GM18951 (cell line): ENCODE results near the gene REC8.
"Not testable (repeated sequence)": the region's sequence is repeated elsewhere in the genome, so short reads cannot be mapped to it uniquely, and the experiment has no call there.

Source experiments
- POLR2A ChIP-seq: IDR thresholded peaks from 4 replicates; pipeline ENCODE4 v1.6.1; 2011; ENCODE audit warnings: mild to moderate bottlenecking; ENCODE audit not compliant: insufficient read length, insufficient read depth; ENCODE audit errors: extremely low read depth
- in situ Hi-C: fragments of 300-500 bp; cut with MboI; formaldehyde crosslinking; loops from one replicate; pipeline ENCODE4 v1.12.0; 2022; ENCODE audit warnings: low sequenced_read_pairs, mixed read lengths, inconsistent platforms; ENCODE audit not compliant: unreplicated experiment

REC8 gene

DNA sequence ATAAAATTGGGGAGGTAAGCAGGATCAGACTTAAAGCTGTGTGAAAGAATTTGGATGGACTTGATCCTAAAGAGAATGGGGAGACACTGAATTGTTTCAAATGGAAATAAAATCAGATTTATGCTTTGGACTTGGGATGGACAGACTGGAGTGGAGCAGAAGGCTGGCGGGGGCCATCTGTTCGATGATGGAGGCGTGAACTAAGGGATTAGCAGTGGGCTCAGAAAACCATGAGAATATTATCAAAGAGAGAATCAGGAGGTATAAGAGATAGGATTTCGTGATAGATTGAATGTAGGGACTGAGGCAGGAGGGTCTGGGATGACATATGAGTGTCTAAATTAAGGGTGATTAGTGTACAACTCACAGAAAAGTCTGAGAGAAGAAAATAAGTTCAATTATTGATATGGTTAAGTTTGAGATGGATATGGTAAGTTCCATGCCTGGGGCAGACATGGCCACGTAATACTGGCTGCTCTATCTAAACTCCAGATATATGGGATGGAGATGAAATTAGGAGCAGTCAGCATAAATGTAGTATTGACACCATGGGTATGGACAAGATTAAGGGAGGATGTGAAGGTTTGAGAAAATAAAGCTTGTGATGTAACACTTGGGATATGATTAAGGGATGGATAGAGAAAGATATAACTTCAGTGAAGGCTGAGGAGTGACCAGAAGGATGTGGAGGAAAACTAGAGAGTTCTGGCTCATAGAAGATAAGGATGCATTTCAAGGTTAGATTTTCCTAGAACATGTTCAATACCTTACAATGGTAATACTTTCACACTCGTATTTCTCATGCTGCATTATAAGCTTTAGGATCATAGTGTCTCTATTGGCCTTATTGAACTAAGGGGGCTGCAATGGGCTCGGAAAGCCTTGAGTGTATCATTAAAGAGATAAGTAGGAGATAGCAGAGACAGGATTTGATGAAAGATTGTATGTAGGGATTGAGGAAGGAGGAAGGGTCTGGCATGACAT is 32.6 kb downstream of the REC8 start:
- no peak for TF ChIP-seq POLR2A
- in situ Hi-C loops = no loop called here

DNA sequence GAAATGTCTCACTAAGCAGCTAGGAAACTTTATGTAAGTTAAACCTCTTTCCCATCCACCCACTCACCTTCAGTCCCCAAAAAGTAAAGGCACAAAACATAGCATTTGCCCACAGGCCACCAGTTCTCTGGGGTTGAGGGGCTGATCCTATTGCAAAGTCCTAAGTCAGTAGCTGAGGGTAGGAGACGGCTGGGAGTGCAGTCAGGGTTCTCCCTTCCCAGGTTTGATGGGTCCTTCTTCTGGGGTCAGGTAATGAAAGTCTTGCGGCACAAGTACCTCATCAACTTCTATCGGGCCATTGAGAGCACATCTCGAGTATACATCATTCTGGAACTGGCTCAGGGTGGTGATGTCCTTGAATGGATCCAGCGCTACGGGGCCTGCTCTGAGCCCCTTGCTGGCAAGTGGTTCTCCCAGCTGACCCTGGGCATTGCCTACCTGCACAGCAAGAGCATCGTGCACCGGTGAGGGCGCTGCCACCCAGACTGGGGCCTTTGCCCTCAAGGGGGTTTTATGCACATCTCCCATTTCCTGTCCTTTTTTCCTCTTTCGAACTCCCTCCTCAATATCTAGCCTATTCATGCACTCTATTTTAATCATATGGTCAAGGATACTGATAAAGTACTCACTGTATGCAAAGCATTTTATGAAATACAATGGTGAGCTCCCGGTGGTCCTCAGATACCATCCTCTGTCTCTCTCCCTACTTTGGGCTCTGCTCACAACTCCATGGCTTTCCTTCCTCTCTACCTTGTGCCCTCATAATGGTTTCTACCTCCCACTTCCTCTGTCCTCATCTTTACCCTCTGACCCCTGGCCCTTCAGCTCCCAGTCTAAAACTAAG is 34.6 kb downstream of the REC8 start:
- TF ChIP-seq POLR2A = no peak
- in situ Hi-C loops = no loop called here

DNA sequence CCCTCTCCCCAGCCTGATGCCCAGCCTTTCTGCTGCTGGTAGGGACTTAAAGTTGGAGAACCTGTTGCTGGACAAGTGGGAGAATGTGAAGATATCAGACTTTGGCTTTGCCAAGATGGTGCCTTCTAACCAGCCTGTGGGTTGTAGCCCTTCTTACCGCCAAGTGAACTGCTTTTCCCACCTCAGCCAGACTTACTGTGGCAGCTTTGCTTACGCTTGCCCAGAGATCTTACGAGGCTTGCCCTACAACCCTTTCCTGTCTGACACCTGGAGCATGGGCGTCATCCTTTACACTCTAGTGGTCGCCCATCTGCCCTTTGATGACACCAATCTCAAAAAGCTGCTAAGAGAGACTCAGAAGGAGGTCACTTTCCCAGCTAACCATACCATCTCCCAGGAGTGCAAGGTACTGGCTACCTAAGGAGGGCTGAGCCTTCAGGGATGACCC is 35.2 kb downstream of the REC8 start:
- in situ Hi-C loops = no loop called here
- TF ChIP-seq POLR2A = no peak

DNA sequence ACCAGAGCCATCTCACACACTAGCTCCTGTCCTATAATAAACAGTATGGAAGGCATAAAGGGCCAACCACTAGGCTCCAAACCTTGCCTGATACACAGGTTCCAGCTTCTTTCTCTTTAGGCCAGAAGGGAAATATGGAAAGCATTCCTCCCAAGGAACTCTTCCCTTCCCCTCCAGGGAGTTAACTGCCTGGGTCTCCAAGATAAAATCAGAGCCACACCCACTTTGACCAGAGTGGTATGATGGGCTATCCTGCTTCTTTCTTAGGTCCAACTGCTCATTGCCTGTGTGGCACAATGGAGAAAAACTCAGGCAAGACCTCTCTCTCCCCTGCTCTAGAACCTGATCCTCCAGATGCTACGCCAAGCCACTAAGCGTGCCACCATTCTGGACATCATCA is 35.7 kb downstream of the REC8 start:
- in situ Hi-C loops = no loop called here
- no peak for TF ChIP-seq POLR2A

DNA sequence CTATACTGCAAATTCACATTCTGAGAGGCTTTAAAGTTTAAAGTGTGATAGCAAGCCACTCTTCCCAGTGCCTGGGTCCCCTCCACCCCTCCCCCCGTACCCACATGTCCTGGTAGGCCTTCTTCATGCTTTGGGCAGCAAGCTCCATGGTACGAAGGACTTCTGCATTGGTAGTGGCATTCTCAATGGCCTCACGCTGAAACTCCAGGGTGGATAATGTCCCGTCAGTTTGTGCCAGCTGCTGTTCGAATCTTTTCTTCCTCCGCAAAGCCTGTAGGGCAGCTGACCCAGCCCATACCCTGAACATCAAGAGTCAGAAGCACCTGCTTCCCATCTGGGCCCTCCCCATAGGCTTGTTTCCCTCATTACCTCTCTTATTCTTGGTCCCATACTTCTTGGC is 39.4 kb downstream of the REC8 start:
- TF ChIP-seq POLR2A = no peak
- in situ Hi-C loops = no loop called here

DNA sequence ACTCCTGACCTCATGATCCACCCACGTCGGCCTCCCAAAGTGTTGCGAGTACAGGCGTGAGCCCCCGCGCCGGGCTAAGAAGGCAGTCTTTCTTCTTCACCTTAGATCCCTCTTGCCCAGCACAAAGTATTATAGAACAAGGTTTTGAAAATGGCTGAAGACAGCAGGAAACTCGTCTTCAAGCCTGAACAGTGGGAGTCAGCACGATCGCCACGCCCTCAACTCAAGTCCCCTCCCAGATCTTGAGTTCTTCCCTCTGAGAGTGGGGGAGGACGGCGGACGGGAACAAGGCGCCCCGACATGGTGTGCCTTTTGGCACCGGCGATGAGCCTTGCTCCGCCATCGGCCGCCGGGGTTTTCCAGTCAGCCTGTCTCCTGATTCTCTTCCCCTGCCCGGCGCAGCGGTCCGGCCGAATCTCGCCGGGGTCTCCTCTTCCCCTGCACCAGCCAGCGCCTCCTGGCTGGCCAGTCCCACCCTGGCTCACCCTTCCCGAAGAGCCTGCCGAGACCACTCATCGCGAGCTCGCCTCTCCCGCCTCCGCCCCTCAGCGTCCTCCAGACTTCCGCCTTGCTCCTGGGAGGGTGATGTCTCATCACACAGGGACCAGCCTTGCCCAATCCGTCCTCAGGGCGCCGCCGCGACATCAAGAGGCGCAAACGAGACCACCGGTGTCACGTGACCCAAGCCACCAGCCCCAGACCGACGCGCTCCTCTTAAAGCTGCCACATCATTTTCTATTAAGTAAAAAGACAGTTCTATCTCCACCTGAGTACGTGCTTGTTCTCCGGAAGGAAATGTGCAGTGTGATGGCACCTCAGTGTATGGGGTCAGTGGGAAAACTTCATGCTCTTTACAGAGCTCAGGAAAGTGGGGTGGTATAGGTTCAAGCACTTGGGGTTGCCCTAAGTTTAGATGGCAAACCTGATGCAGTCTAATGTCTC is 41.3 kb downstream of the REC8 start, which contains the start of gene CHMP4A:
Gene CHMP4A, minus strand, starts transcription at position 565 of the 942 bp plus-strand sequence. Its CDS starts 49 bp downstream, at position 516.
- in situ Hi-C loops = no loop called here
- TF ChIP-seq POLR2A = peak; percentile 92

DNA sequence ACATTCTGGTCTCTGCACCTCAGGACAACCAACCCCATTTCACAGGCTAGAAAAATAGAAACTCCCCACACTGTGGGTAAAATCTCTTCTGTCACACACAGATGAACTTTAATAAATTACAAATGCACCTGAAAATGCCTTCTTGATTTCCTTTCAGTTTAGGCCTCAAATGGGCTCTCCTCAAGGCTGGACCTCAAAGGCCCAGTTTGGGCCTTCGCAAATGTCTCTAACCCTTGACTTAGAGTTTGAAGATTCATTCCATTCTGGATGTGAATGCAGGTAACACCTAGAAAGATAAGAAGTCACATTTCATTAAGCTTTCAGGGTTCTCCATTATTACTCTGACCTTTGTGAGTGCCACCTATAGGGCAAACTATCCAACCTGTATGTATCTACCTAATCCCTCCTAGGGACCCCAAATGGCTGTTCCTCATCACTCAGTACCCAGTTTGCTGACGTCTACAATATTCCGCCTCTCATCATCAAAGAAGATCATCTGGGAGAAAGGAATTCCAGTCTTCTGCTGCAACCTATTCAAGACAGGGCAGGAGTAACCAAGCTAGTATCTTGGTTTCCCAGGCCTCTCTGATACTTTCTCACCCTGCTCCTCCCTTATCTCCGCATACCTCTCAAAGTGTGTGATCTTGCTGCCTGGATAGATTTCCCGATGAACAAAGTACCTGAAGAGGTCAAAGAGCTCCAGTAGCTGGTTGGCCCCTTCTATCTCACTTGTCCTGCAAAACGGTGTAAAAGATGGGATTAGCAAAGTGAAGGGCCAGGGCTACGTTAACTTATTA is 42.2 kb downstream of the REC8 start:
- in situ Hi-C loops = no loop called here
- no peak for TF ChIP-seq POLR2A

DNA sequence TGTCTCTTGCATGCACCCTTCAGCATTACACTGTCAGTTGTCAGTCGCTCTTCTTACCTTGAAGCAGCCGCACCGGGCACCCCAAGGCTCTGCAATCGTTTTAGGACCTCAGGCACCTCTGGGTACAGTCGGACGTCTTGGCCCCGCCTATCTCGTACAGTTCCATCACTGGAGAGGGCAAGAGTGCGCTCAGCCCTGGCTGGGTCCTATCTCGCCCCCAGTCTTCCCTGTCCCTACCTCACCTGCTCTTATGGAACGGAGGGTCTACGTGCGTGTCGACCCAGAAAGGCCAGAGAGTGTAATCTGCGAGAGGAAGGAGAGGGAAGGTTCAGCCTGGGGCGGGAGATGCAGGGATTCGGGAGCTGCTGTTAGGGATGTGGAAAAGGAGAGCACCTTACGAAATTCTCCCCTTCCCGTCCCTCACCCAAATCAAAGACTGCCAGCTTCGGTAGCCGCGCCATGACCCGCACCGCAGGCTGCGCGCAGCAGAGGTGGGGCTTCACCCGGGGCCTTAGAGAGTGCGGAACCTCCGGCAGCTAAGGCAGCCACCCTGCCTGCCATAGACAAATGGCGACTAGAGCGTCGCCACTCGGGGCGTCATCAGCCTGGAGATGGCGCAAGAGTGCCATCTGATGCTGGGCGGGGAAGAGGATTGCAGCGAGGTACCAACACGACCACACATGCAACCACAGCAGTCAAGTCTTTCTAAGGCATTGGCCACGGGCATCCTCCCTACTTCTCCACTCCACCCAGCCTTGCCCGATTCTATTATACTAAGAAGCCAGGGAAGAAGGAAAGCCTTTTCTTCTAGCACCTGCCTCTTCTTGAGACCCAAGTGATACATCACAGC is 43.8 kb downstream of the REC8 start, which contains the start of gene MDP1:
Gene MDP1, minus strand, starts transcription at position 572 of the 850 bp plus-strand sequence. Its CDS starts 111 bp downstream, at position 461.
- in situ Hi-C loops = no loop called here
- peak; percentile 85 for TF ChIP-seq POLR2A

DNA sequence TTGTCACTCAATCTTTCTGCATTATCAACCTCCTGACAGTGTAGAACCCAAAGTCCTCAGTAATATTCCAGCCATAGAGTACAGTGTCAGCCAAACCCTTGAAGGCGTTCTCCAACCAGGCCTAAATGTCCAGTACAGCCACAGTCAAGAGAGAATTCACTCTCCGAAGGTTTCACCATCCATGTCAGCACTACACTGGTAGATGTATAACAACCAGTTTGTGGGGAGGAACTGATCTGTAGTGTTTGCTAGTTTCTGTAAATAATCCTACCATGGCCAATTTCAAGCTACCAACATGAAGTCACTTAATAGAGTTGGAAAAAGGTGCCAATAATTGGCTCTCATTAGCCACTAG is 44.4 kb downstream of the REC8 start:
- in situ Hi-C loops = no loop called here
- no peak for TF ChIP-seq POLR2A

DNA sequence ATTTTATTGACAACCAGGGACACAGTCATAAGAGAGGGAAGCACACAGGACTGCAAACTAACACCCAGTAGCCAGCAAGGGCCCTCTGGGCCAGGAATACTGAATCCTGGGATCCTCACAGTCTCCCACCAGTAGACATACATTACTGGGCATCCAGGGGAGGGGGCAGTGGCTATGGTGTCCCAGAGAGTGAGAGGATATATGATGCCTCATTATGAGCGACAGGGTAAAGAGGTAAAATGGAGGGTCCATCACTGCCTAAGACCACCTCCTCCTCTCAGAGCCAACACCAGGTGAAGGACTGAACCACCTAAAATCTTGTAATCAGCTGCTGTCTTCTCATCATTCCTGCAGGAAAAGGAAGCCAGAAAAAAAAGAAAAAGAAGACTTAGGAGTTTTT is 45.0 kb downstream of the REC8 start:
- in situ Hi-C loops = not testable (repeated sequence)

DNA sequence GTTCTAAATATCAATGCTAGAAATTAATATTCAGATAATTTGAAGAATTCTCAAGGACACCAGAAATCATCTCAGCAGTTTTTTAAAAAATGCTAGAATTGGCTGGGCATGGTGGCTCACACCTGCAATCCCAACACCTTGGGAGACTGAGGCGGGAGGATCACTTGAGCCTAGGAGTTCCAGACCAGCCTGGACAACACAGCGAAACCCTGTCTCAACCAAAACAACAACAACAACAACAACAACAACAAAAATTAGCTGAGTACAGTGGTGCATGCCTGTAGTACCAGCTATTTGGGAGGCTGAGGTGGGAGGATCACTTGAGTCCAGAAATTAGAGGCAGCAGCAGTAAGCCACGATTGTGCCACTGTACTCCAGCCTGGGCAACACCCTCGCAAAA is 47.2 kb downstream of the REC8 start:
- in situ Hi-C loops = no loop called here
- TF ChIP-seq POLR2A = no peak

DNA sequence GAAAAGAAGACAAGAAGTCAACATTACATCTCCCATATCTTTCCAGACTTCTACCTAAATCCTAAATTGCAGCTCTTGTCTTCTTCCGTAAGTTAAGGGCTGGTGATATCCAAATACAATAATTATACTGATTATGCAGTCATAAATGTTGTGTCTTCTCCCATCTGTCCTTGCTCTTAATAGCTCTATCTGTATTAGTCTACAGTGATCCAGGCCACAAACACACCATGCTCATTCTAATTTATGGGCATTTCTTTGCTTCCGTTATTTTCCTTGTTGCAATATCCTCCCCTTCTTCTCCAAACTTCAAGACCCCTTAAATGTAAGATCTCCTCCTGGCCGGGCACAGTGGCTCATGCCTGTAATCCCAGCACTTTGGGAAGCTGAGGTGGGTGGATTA is 47.6 kb downstream of the REC8 start:
- TF ChIP-seq POLR2A = no peak
- in situ Hi-C loops = no loop called here

DNA sequence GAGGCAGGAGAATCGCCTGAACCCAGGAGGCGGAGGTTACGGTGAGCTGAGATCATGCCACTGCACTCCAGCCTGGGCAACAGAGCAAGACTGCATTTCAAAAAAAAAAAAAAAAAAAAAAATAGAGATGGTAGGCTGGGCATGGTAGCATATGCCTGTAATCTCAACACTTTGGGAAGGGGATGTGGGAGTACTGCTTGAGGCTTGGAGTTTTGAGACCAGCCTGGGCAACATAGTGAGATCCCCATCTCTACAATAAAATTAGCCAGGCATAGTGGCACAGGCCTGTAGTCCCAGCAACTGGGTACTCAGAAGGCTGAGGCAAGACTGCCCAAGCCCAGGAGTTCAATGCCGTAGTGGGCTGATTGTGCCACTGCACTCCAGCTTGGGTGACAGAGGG is 51.1 kb downstream of the REC8 start:
- in situ Hi-C loops = not testable (repeated sequence)
